SH-SY5Y (cell line): ENCODE data around the gene PIK3CD.

Experiments
- GATA2 ChIP-seq: IDR thresholded peaks from 2 replicates; pipeline ENCODE4 v1.6.1; 2011; ENCODE audit warnings: mild to moderate bottlenecking, low read depth, low read length
- GATA3 ChIP-seq: IDR thresholded peaks from 2 replicates; pipeline ENCODE4 v1.6.1; 2011; ENCODE audit warnings: low read depth, mild to moderate bottlenecking, low read length, moderate library complexity

- TF ChIP-seq GATA2 (no peak), GATA3 (no peak)
Measured at GRCh38 chr1:9774712-9775679, 123.5 kb downstream of the PIK3CD start.
